HG03159 (cell line): ENCODE measurements around the gene VAV2.

Source experiments
- ATAC-seq: cut with Tn5 transposase; IDR thresholded peaks from one replicate; pipeline ENCODE4 v1.9.1; 2021; ENCODE audit warnings: mild to moderate bottlenecking, moderate library complexity; ENCODE audit not compliant: unreplicated experiment

Gene VAV2

DNA sequence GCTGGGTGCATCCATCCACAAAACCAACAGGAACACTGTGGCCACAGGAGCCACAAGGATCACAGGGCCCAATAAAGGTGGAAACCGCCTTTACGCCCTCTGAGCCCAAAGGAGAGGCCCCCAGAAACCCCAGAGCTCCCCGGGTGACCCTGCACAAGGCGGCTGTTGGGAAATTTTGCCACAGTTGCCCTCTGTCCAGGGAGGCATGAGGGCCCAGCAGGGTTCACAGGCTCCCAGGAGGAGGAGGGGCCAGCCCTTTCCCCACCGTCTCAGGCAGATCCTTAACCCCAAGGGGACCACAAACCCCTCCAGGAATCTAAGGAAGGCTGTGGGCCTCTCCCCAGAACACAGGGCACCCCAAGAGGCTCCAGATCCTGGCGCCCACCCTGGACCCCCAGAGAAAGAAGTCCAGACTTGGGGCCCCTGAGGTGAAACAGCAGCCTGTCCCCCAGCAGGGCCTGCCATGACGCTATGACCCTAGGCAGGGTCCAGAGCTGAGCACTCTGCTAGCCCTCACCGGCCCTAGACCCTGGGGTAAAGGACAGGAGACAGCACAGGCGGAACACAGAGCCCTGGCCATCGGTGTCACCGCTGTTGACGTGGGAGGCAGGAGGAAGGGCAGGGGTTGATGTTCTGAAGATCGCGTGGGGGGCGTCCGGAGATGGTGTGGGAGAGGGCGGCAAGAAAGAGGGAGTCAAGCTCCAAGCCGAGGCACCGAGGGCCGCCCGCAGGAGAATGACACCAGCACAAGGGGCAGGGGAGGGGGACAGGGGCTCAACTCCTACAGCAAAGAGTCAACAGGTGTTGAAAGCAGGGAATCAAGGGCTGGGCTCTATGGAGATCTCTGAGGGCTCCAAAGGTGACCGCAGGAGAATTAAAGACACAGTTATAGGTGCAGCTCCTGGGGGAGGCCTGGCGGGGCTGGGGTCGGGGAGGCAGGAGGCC is 97.5 kb downstream of the VAV2 start:
- ATAC-seq, result no peak

DNA sequence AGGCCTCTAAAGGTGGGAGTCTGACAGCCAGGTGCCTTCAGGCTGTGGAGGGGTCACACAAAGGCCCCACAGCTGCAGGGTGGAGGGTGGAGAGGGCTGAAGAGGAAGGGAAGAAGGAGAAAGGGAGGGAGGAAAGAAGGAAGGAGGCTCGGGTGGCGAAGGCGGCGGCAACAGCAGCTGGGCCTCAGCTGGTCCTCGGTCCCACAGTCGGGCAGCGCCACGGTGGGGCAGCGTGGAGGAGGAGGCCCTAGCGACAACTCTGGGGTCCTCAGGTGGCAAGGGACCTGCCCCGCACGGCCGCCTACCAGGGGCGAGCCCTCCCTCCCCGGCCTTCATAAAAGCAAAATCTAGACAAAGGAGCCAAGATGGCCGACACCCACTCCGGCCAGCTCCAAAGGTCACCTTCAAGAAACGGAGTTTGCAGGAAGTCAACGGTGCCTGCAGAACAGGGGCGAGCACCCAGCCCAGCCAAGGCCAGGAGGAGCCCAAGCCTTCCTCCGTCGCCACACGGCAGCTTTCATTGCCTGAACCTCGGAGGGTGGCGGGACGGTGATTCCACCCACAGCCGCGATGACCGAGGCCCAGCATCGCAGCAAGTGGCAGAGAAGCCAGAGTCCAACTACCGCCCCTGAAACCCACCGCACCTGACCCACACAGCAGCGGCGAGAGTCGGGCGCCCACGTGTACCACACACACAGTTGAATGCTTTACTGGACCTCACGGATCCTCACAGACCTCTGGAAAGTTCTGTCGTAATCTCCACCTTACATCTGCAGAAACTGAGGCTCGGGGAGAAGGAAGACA is 98.7 kb downstream of the VAV2 start:
- no peak for ATAC-seq

DNA sequence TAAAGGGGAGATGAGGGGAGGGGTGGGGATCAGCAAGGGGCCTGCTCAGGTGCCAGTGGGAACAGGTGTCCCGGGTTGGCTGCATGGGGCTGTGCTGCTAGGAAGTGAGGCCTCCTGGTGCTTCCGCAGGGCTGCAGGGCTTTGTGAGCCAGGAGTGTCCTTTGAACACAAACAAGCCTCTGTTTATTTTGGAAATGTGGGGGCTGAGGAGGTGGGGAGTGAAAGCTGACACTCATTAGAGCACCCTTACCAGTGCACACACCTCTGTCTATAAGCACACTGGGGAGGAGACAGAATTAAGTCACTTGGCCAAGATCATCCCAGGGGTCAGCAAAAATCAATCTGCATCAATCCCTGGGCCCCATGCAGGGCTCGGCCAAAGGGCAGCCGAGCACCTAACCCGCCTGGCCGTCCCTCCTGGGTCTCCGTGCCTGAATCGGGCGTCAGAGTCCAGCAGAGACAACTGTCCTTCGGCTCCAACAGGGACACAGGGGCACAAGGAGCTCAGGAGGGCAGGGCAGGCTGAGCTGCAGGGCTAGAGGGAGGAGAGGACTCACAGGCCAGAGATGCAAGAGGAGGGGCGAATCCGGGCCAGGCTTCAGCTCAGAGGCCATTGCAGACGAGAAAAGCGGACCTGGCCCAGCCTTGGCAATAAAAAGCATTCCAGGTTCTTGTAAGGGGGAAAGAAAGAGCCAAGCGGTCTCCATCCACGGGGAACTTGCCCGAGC is 99.8 kb downstream of the VAV2 start:
- ATAC-seq, result no peak

DNA sequence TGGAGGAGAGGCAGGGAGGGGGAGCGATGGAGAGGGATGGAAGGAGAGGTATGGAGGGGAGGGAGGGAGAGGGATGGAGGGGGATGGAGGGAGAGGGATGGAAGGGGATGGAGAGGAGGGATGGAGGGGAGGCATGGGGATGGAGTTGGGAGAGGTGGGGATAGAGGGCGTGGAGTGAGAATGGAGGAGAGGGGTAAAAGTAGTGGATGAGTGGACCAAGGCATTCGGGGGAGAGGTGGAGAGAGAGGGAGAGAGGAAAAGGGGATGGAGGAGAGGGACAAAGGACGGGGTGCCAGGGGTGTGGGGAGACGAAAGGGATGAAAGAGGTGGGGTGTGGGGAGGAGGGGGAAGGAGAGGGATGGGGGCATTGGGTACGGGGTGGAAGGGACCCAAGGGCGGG is 100.4 kb downstream of the VAV2 start:
- no peak for ATAC-seq

DNA sequence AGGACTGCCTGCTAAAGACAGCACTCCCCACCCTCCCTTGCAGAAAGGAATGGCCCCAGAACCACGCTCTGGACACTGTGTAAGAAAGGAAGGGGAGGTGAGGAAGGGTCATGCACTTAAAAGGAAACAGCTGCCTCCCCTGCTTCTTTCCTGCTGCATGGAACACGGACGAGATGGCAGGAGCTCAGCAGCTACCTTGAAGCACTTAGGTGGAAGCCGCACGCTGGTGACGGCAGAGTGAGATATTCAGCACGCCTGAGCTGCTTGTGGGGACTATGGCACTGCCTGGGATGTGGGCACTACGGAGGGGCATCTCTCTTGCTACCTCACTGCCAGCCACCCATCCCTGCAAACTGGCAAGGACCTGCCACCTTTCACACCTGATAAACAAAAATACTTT is 101.5 kb downstream of the VAV2 start:
- ATAC-seq, result no peak

DNA sequence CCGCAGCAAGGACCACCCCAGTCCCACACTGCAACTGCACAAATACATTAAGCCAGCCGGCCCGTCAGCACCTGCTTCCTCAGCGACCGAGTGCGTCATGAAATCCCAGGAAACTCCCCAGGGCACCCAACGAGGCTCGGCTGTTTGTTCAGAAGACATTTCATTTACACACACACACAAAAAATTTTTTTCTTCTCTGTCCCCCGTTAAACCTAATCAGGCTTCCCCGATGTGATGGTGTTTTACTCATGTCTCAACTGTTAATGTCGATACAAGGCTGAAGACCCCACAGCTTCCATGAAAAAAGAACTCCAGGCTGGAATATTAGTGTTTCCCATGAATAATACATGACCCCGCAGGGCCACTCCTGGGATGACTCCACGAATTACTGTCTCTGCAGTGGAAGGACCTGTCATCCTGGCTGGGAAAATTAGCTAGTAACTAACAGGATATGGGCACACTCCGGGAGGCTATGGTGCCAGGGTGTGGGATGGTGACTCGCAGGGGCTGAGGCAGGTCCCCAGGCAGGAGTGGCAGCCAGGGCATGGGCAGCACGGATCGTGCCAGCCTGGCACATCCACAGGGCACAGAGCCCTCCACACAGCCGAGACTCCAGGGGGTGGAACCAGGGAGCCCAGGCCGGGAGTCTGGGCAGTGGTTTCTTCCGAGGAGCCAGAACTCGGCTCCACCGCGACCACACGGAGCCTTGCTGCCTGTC is 102.4 kb downstream of the VAV2 start:
- no peak for ATAC-seq

DNA sequence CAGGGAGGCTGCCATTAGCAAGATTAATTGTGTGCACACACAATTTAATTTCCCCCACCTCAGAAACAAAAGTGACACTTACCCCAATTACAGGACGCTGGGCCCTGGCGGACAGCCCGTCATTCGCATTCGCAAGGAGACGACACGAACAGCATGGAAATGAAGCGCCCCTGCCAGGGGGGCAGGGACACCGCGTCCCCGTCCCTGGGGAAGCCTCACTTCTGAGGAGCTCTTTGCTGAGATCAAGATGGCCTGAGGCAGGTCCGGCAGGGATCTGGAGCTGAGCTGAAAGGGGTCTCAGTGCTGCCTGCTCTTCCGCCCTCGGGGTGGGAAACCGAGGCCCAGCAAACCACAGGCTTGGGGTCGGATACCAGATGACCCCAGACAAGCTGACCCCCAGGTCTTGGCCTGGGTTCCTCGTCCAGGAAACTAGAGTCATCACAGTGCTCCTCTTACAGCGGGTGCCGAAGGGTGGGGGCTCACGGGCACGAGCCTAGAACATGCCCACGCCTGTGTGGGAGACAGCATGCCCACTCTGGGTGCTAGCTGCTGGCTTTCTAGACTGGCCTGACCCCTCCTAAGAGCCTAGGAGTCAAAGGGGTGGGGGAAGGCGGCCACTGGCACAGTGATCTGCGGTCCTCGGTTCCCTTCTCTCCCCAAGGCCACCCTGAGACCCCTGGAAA is 103.2 kb downstream of the VAV2 start:
- no peak for ATAC-seq

DNA sequence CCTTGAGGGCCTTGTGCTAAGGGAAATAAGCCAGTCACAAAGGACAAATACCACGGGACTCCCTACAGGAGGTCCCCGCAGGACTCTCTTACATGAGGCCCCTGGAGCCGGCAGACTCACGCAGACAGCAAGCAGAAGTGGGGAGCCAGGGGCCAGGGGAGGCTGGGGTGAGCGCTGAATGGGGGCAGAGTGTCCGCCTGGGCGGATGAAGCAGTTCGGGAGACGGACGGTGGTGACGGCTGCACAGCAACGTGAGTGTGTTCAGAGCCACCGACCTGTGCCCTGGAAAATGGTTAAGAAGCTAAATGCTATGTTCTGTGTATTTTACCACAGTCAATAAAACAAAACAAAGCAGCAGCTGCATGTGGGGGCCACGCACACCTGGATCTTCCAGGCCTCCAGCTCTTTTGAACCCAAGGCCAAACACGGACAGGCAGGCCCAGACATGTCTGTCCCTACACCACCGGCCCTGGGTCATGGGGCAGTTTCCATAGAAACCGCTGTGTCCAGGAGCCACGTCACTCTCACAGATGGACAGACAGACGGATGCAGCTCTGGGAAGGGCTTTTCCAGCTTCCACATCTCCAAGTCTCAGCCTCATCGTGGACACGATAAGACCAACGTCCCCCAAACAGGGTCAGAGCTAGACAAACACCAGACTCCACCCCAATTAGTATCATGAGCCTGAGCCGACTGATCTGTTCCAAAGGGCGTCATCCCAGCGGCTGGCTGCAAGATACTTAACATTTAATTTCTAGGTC is 103.9 kb downstream of the VAV2 start:
- no peak for ATAC-seq

DNA sequence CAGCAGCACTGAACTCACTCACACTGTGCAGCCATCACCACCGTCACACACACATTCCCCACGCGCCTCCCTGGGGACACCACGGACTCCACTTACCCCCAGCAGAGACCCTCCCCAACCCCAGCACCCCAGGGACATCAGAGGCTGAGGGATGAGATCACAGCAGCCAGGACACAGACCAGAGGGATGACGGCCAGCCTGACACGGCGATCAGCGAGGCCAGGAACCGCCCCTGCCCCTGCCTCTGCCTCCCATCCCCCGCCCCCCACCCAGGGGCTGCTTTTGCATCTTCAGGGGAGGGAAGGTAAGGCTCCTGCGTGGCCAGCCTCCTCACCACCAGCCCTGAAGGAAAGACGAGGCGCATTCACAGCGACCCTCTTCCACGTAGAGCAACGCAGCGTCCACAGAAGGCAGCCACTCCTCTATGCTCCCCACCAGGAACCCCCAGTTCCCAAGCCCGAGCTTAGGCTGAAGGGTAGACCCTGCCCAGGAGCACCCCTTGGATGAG is 104.5 kb downstream of the VAV2 start:
- ATAC-seq, result no peak

DNA sequence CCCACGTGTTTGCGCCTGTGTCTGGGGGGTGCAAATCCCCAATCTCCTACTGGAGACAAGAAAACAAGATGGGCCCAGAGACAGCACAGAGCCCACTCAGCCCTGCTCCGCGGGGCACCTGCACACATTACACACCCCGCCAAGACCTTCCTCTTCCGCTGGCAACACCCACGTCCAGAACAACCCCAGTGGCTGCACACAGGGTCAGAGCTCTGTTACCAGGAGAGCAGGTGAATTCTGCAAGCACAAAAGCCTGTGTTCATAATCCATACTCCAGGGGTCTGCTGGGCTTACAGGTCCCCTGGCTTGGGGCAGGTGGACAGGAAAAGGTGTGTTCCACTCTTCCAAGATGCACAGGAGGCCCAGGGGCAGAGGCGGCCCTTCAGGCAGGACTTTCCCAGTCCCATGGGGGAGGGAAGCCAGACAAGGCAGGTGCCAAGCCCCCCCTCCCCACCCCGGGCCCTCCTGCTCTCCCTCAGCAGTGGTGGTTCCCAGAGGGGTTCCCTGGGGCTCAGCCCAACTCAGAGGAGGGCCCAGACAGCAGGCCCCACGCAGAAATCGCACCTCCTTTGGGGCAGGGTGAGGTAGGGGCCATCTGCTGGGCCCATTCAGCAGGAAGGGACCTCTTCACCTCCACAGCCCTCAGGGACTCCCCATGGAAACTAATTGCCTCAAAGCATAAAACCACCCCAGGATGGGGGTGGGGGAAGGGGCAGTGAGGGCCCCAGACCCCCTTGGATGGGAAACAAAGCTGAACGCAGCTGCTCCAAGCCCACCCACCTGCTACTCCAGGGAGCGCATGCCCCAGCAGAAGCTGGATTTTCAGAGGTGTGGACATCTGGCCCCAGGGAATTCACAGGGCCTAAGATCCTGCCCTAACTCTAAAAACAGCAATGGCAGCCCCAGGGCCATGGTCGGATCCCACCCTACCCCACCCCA is 105.3 kb downstream of the VAV2 start:
- no peak for ATAC-seq

DNA sequence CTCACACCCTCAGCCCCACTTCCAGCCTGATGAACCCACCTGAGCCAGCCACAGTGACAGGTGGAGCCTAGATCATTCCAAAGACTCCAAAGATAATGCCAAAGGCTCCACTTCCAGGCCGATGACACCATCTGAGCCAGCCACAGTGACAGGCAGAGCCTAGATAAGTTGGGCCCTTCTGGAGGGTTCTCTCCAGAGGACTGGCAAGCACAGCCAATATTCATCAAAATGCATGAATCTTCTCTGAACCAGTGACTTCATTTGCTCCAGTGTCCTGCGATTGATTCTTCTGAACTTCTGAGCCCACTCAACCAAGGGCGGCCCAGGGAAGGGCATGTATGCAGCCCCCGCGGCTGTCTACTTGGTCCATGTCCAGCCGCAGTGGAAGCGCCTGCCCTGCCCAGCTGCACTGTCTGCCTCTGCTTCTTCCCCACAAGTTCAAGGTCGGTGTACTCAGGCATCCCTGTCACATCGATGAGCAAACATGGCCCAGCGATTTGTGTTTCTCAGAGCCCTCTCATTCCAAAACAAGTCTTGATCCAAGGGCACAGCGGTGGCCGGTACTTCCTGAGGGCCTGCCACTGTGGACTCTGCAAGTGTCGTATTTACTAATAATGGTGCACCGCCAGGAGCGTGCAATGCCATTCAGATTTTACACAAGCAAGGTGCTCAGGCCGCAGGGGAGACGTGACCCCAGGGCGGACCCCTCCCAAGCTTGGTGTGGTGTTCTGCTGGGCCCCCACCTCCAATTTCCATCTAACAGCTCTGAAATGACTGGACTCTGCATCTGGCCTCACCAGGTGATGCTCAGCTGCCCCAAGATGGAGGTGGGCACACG is 107.0 kb downstream of the VAV2 start:
- no peak for ATAC-seq

DNA sequence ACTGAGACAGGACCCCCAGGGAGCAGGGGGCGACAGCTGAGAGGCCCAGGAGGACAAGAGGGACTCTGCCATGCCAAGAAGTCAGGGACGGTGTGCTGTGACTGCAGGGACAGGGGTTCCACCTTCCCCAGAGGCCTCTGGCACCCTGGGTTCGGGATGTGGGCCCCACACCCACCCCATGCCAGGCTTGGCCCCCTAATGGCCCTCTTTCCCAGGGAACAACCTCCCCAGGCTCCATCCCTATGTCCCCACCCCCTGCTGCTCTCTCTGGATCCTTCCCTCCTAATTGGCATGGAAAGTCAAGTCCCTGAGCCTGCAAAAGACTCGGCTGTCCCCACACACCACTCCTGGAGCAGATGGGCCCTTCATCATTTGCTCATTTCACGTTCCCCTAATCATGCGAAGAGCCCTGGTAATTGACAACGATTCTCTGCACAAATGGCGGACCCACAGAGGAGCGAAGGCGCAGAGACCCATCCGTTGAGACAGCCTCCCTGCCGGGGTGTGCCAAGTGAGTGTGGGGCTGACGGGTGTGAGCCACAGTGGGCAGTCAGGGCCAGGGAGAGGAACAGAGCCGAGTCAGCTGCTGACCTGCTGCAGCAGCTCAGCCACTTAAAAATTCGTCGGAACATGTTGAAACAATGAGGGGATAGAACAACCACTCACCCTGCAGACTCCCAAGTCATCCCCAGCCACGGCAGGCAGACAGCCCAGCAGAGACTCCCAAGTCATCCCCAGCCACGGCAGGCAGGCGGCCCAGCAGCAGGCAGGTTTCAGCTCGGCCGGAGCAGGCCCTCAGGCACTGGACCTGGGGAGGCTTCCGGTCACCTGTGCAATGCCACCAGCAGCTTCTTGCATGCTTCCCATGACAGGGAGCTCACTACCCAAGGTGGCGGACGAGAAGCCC is 109.0 kb downstream of the VAV2 start:
- no peak for ATAC-seq

DNA sequence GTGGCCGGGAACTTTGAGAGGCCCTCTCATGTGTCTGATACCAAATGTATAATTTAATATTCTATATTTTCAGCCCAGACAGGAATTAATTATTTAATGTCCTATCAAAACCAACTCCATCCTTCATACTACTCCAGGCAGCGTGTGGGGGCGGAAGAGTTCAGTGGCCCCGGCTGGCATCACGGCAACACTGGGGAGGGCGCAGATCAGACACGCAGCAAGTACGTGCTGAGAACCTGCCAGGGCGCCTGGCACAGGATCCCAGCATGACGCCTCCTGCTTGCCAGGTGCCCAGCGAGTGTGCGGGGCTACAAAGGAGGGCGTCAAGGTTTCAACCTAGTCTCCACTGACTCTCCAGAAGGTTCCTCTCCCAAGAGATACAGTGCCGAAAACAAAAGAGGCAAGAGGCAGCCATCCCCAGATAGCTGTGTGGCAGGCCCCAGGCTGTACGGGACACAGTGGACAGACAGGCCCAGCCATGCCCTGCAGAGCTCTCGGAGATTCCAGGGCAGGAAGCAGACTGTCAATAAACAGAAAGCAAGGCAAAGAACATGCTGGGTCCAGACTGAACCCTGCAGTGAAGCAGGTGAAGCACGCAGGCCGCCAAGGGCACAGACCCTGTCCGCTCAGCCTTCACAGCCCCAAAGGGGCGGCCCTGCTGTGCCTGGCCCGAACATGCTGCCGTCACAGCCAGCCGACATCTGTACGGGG is 110.3 kb downstream of the VAV2 start:
- ATAC-seq, result no peak

DNA sequence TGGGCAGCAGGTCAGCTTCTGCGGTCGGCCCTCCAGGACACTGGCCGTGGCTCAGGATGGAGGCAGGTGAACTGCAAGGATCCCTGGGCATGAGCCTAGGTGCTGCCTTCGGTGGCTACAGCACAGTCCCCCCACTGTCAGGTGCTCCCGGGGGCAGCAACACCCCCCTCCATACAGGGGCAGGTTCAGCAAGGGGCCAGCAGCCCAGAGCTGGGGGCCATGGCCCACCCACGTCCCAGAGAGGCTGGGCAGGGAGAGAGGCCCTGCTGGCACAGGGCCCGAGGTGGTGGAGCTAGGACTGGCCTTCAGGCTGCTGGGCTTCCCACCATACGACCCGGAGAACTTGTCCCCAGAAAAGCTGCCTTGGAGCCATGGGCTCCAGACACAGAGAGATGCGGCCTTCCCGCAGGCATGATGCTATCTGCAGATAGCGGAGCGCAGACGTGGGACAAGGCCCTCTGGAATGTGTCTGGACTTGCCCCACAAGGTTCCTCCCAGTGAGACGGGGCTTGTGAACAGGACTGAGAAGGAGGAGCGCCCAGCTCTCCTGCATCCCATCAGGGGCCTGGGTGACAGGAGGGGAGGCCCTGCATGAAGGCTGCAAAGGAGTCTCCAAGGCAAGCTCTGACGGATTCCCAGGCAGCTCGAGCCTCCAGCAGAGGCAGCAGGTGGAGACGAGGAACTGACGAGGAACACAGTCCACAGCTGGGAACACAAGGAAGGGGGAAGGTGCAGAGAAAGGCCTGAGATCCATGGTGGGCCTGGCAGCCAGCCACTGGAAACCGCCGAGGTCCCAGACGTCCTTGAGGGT is 111.1 kb downstream of the VAV2 start:
- ATAC-seq, result no peak

DNA sequence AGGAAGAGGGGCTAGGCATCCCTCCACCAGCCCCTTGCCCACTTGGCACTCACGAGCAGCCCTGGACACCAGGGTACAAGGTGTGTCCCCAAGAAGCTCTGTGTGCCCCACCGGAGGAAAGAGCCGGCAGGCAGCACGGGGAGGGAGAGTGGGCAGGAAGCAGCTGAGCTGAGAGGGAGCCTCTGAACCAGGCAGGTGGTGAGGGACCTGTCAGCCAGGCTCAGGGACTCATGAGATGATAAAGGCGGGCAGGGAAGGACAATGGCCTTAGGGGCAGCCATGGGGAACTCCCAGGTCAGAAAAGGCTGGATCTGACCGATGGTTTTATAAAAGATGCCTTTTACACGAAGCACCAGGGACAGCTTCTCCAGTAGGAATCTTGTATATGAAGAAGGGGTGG is 112.0 kb downstream of the VAV2 start:
- no peak for ATAC-seq
